GM21529 (cell line): ENCODE results near the gene KRT1.

Experiments
- ATAC-seq: cut with Tn5 transposase; IDR thresholded peaks from one replicate; pipeline ENCODE4 v1.9.1; 2021; ENCODE audit not compliant: unreplicated experiment

The KRT1 gene

DNA sequence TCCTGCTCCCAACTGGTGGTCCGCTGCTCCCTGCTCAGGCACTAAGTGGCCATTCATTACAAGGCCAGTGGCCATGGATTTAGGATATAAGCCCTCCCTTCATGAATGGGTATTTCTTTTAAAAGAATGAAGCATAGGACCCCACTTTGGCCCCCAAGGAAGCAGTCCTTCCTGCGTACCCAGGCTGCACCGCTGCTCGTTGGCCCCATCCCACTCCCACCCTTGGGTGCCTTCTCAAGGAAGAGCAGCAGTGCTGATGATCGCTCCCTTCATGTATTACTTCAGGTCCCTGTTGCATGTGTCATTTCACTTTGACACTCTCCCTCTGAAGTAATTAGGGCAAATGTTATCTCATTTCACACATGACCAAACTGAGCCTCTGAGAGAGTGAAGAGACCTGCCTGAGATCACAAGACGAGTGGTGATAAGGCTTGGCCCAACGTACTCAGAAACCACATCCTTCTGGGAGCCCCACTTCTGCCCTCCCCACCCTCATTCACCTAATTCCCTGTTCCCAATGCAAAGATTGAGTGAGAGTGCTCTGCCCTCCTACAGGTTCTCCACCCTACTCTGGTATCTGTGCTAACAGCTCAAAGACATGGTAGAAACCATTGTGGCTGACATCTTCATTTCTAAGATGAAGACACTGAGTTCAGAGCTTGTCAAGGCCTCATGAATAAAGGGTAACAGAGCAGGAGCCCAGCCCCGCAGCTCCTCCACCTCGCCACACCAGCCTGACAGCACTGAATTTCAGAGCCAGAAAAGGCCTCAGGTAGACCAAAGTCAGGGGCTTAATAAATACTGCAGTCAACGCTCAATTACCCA, 17.9 kb downstream of the KRT1 start:
- no peak for ATAC-seq

DNA sequence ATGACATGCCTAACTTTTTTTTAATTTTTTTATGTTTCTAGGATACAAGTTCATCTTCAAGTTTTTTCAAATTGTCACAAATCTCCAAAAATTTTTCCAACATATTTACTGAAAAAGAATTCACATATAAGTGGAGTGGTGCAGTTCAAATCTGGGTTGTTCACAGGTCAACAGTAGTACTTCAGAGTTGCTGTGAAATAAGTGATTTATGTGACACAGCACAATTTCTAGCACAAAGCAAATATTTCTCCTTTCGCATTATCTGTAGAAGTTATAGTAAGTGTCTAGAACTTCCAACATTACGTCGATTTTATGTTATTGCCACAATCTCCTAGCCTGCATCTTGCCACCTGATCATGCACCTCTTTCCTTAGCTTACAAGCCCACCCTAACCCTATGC, 18.5 kb downstream of the KRT1 start:
- no peak for ATAC-seq

DNA sequence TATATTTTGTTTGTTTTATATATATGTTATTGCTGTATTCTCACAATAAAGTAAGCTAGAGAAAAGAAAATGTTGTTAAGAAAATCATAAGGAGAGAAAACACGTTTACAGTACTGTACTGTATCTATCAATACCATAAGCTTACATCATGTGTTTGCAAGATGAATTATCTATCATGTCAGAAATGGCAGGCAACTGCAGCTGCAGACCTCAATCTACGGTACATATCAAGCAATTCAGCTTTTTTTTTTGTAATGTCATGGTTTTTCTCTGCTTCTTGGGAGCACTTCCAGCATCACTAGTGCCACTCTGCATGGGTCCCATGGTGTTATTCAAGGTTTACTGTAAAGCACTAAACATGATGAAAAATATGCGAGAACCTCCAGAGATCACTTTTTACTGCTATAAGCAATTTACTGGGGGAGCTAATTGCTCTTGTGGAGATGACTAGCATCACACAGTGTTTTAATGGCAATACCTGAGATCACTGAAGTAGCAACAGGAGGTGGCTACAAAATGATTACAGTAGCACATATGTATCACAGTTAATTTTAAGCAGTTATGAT, 19.2 kb downstream of the KRT1 start:
- no peak for ATAC-seq

DNA sequence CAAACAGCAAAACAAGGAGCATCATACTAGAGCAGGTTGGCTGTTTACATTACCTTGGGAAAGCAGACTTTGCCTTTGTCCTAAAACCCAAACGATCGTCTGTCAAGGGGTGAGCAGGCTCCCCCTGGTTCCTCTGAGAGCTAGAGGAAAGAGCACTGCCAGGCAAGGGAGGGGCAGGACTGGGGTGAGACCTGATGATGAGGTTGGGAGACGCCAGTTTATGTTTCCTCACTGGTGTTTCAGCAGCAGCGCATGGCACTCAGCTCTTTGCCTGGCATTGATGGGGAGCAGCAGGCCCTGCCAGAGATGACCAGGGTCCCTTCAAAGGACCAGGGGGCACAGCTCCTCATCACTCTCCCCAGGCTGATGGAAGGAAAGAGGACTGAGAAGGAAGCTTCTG, 20.3 kb downstream of the KRT1 start:
- no peak for ATAC-seq

DNA sequence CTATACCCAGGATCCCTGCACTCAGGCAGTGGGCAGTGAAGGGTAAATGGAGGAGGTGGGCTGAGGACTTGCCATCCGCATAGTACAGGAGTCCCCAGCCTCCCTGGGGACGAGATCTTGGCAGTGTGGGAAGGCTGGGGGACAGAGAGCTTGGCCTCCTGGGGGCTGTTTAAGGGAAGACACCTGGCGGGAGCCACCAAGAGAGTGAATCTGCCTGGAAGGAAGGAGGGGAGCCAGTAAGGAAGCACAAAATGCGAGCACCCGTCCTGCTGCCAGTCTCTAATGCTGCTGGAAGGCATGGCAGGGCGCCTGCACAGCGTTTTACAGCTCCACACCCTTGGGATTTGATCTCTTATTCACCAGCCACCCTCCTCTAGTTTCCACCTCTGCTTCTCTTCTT, 20.8 kb downstream of the KRT1 start:
- ATAC-seq: no peak

DNA sequence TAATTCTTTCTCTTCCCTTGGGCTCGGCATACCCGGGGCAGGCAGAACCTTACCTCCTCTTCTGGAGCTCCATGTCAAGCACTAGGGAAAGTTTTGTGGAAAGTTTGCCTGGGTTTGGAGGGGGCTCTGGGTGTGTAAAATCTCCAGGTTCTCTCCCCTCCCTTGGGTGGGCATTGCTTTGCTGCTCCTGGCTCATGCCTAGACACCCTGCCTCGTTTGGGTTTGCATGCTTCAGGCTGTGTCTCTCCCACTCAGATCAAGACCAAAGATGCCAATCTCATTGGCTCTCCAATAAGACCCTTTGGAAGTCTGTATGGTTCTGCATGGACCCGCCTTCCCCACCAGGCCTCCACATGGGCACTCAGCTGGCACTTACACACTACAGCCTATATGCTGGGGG, 22.0 kb downstream of the KRT1 start:
- no peak for ATAC-seq

DNA sequence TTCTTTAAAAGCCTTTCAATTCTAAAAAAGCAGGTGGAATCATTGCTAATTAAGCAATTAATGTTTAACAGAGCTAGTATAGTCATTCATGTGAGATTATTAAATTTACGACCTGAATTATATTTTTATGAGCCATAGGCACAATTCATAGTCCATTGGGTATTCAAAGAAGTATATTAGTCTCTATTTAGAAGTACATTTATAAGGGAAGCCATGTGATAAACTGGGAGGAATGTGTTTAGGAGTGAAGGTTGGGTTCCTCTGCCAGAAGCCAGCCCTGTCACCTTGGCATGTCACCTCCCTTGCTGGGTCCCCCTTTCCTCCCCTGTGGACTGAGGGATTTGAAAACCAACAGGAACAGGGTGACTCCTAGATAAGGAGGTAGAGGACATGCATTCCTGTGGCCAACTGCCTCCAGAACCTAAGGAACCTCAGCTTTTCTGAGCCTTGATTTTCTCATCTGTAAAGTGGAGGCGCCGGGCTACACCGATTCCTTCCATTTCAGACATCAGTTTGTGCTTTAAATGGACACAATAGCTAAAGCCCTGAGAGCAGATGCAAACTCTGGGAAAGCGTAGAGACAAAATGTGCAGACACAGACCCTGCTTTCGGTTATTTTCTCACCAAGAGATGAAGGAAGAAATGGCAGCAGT, 22.8 kb downstream of the KRT1 start:
- no peak for ATAC-seq

DNA sequence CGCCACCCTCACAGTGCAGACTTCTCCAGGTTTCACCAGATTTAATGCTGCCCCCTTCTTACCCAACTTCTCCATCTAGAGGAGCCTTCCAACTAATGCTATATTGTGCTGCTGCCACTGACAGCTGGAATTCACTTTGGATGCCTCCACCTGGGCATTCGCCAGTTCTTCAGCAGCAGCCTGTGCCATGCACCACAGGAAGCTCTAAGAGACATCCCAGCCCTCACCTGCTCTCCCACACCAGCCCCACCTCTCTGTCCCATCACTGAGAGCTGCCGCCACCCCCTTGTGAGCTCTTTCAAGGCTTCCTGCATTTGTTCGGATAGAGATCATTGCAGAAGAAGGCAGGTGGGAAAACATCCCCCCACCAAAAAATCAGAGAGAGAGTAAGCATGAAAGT, 23.6 kb downstream of the KRT1 start:
- ATAC-seq: no peak

DNA sequence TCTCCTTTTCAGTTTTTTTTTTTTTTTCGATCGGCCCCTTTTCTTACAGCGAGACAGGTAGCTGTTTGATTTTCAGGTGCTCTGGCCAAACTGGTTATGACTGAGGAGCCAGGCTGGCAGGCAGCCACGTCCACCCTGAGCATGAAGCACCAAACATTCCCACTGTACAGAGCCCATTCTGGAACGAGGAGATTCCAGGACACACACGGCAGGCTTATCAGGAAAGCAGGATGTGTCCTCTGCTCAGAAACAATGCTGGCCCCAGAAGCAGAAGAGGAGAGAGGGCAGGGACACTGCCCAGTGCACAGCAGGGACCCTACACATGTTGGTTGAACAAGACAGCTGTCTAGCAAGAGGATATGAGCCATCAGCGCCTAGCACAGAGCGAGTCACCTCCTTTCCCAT, 24.5 kb downstream of the KRT1 start:
- no peak for ATAC-seq

DNA sequence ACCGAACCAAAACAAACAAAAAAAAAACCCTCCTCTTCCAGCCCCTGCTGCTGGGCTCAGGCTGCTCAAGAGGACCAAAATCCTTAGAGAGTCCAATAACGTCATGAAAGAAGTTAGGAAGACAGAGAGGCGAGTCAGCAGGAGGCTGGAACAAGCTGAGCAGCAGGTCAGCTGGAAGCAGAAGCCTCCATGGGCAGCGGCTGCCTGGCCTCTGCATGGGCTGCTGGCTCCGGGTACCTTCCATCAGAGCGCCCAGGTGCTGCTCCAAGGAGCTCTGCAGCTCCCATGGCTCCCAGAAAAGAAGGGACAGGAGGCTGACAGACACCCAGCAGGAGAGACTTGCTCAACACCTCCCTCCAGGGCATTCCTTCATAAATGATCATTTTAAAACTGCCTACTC, 25.0 kb downstream of the KRT1 start:
- ATAC-seq: no peak

DNA sequence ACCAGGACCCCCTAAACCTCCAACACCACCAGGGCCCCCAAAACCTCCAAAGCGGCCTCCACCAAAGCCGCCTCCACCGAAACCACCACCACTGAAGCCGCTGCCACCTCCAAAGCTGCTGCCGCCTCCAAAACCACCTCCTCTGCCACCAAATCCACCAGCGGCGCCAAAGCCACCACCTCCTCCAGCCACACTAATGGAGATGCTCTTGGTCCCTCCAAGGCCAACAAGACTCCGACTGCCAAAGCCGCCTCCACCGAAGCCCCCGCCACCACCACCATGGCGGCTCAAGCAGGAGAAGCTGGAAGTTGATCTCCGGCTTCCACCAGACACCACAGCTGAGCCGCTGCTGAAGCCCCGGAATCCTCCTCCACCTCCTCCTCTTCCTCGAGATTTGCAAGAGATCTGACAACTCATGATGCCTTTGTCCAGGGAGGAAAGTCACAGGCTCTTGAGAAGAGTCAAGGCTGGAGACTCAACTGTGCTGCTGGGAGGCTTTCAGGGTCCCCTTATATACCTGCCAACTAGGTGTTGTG, 28.4 kb downstream of the KRT1 start, which contains the start of gene KRT2:
Gene KRT2 (minus strand): TSS at position 486 of the 536 bp plus-strand sequence. CDS start 69 bp downstream, at position 417.
- ATAC-seq: no peak

DNA sequence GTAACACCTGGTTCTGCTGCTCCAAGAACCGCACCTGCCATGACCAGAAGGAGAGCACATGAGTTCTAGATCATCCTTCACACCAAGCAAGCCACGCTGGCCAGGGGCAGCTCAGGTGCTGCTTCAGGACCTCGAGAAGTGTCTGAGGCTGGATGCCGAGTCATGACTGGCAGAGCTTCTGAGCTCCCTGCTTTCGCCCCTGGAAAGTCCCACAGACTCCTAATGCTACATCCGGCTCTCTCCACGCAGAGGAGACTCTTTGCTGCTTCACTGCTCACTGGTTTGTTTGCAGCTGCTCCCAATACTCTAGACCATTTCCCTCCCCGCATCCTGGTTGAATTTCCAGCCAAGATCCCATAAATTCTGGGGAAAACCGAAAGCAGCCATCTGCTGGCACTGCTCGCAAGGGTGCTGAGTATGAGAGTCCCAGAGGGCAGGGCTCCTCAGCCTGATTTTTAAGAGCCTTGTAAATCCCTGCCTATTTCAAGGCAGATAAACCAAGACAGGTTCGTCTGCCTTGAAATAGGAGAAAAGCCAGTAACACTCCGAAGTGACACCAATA, 29.6 kb downstream of the KRT1 start:
- no peak for ATAC-seq

DNA sequence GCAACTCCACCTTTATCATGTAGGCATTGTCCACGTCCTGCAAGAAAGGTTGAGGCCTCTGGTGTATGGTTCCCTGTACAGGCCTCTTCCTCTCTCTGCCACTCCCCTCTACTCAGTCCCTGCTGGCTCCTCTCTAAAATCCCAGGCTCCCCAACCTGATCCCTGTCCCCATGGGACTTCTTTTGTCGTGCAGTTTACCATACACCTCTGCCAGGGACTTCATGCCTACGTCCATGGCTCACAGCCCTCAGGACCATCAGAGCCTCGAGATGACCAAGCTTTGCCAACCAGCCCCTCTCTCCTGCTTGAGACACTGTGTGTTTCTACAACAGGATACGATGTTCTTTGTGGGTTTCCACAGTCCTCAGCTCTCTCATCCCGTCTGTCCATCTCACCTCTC, 31.1 kb downstream of the KRT1 start:
- no peak for ATAC-seq

DNA sequence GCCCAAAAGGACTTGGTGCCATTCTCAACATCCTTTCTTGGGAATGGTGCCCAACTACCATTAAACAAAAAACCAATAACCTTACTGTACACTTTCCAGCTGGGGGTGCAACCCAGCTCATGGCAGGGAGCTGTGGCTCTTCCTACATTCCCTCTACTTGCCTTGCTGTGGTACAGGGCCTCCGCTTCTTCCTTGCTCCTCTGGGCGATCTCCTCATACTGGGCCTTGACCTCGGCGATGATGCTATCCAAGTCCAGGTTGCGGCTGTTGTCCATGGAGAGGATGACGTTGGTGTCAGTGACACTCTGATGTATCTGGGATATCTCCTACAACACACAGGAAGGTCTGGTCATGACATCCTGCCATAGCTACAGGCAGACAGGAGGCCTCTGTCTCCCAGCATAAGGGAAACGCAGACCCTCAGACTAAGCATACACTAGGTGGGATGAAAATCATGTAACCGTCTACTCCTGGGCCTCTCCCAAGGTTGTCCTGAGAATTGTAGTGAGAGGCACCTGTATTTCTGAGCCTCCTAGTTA, 32.1 kb downstream of the KRT1 start:
- ATAC-seq: no peak

DNA sequence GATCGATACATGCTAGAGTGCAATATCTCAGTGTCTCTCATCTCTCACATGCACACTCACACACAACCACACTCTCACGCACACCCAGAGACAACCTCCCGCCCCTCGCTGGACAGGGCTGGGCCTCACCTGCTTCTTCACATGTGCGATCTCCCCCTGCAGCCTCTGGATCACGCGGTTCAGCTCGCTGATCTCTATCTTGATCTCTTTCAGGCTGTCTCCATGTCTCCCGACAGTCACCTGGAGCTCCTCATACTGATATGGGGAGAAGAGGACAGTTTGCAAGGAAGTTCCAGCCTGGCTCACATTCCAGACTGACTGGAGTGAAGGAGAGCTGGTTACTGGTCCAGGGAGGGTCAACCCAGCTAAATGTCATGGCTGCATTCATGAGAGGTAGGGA, 32.6 kb downstream of the KRT1 start:
- no peak for ATAC-seq

DNA sequence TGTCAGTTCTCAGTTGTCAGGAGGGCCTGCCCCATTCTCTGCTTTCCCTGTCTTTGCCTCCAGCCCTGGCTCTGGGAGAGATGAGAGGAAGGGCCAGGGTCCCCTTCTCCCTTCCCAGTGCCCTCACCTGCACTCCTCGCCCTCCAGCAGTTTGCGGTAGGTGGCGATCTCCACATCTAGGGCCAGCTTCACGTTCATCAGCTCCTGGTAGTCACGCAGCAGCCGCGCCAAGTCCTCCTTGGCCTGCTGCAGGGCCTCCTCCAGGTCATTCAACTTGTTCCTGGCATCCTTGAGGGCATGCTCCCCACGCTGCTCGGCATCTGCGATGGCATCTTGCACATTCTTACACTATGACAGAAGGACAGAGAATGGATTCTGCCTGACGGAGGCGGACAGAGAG, 33.6 kb downstream of the KRT1 start:
- ATAC-seq: no peak

DNA sequence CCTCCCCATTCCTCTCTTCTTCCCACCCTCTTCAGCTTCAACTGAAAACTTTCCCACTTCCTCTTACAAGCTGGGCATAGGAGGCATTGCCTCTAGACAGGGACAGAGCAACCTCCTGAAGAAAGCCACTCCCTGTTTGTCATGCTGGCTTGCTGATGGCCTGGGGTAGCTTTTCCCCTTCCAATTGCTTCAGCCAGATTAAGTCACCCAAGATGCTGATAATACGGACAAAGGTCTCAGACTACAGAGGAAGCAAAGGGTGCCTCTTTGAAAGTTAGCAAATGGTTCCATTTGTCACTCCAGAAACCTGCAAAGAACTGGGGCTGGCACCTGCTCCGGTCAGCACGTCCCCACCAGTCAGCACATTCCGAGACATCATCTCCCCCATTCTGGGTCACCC, 34.2 kb downstream of the KRT1 start:
- no peak for ATAC-seq

DNA sequence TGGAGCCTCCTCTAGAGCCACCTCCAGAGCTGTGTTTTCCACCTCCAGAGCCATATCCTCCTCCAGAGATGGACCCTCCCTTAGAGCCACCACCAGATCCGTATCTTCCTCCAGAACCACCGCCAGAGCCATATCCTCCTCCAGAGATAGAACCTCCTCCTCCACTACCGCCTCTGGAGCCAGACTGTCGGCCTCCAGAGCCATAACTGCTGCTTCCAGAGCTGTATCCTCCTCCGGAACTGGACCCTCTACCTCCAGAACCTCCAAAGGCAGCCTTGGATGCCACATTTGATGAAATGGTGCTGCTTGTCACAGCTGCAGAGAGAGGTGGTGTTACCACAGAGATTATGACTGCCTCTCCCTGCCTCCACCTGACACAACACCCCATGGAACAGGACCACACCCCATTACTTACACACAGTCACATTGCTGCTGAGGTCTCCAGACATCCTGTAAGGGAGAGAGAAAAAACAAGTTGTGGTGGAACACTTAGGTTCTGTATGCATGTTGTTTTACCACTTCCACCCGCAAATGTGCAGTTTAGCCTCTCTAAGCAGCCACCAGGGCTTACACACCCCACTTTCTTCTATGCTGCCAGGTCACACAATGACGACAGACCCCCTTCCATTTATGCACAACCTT, 35.0 kb downstream of the KRT1 start:
- ATAC-seq: no peak

DNA sequence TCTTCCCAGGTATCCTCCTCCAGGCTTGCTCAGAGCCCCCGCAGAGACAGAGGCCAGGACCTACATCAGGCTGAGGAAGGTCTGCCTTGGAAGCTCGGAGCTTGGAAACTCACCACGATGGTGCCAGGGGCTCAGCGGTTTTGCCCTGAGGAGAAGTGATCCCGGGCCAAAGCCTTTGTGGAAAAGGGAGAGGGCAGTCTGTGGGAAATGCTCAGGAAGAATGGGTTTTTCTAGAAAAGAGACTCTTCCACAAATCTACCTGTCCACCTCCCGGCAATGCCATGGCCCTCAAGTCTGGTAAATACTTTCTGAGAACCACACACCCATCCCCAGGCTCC, 36.2 kb downstream of the KRT1 start:
- ATAC-seq: no peak

DNA sequence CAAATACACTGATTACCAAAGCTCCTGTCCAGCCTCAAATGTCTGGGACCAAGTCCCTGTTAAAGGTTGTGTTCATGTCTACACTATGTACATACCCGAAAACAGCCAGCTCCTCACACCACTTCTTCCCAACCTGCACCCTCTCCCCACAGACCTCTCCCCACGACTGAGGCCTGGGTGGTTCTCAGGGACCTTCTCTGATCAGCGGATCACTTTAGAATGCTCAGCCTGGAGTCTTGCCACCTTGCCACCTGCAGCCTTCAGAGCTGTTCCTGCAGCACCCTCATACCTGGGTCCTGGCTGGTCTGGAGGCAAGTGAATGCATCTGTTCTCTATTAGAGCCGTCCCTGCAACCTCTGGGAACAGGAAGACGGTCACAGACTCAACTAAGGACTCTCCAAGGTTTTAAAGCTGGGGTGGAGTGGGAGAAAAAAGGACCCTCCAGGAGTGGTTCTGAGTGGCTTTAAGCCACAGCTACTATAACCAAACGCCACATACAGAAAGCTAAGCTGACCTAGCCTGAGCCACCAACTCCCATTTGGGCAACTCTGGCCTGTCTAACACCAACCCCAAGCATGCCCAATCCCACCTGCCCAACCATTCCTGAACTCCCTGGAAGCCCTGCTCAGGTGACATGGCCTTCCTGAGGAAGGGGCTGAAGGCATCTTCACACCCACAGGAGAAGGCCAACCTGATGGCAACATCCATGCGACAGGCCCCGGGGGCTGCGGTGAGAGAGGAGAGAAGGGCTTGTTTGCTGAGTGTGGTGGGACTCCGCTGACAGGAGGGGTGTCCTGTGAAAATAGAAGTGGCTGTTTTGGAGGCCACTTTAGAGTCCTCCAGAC, 36.8 kb downstream of the KRT1 start:
- no peak for ATAC-seq
